NCI-H446 (cell line): Measurements from ENCODE around the gene INS.
"Not testable (repeated sequence)": the region's sequence is repeated elsewhere in the genome, so short reads cannot be mapped to it uniquely, and the experiment has no call there.

Source experiments
- DNase-seq, 2 experiments: peaks; one replicate each; lab custom pipeline; 2025; lab: John Stamatoyannopoulos, UW

INS gene

GRCh38 chr11:2198621-2199365, 37.8 kb upstream of the INS start:
- DNase-seq, result no peak

GRCh38 chr11:2197771-2198520, 36.9 kb upstream of the INS start:
- DNase-seq, result no peak

GRCh38 chr11:2196970-2197770, 36.2 kb upstream of the INS start:
- DNase-seq, result peak; percentile 11 to 44

GRCh38 chr11:2195756-2196088, 34.7 kb upstream of the INS start:
- no peak for DNase-seq

GRCh38 chr11:2194877-2195755, 34.1 kb upstream of the INS start:
- no peak for DNase-seq

GRCh38 chr11:2193888-2194595, 33.0 kb upstream of the INS start:
- DNase-seq, result not testable (repeated sequence)

GRCh38 chr11:2193099-2193887, 32.3 kb upstream of the INS start:
- DNase-seq, result no peak

- DNase-seq, result no peak
These were observed 31.4 kb upstream of the INS start for GRCh38 chr11:2192435-2192834.

- no peak for DNase-seq
These were observed 30.9 kb upstream of the INS start for GRCh38 chr11:2191883-2192282.

- DNase-seq, result no peak
These were observed 29.9 kb upstream of the INS start for GRCh38 chr11:2190657-2191471.

GRCh38 chr11:2189938-2190656, 29.1 kb upstream of the INS start:
- DNase-seq, result no peak

- no peak for DNase-seq
These were observed 27.7 kb upstream of the INS start for GRCh38 chr11:2188745-2189144.

- DNase-seq, result no peak
These were observed 26.3 kb upstream of the INS start for GRCh38 chr11:2187280-2187707.

GRCh38 chr11:2186669-2187279, 25.8 kb upstream of the INS start:
- DNase-seq, result no peak

GRCh38 chr11:2185324-2186085, 24.5 kb upstream of the INS start:
- no peak for DNase-seq

- DNase-seq, result no peak
These were observed 21.9 kb upstream of the INS start for GRCh38 chr11:2182692-2183474.

GRCh38 chr11:2182075-2182474, 21.1 kb upstream of the INS start:
- no peak for DNase-seq
